GM12873 (cell line): ENCODE data around the gene TEDC2.

ENCODE experiments used
- CTCF ChIP-seq: IDR thresholded peaks from 2 replicates; pipeline ENCODE4 v1.5.1; 2012; ENCODE audit warnings: low read depth, mild to moderate bottlenecking, moderate library complexity, low read length, control low read depth; ENCODE audit not compliant: insufficient read depth; ENCODE audit errors: missing control alignments

The TEDC2 gene

GRCh38 chr16:2443555-2443954 lies 16.4 kb upstream of the TEDC2 start:
- no peak for TF ChIP-seq CTCF

- no peak for TF ChIP-seq CTCF
Measured at GRCh38 chr16:2447920-2448583, 11.9 kb upstream of the TEDC2 start.

GRCh38 chr16:2449118-2449517 lies 10.8 kb upstream of the TEDC2 start:
- TF ChIP-seq CTCF = no peak

GRCh38 chr16:2450535-2450934 lies 9.4 kb upstream of the TEDC2 start:
- TF ChIP-seq CTCF = no peak

GRCh38 chr16:2450975-2451381 lies 8.9 kb upstream of the TEDC2 start:
- TF ChIP-seq CTCF = no peak

GRCh38 chr16:2451851-2452320 lies 8.0 kb upstream of the TEDC2 start:
- TF ChIP-seq CTCF = no peak

GRCh38 chr16:2452650-2453049 lies 7.3 kb upstream of the TEDC2 start:
- no peak for TF ChIP-seq CTCF
